Measurements from ENCODE around the gene RAB37. TPM values are rescaled to one million over a fixed set of nuclear protein-coding genes. Genes with fewer than 3 reads are reported as not detected.

The RAB37 gene
- total and polyA plus RNA-seq, 2 of the 13 experiments (the other 11 are each of a cell fraction or from before 2014, with no cell fraction given): 0.91 to 3.7 TPM

- TF ChIP-seq LCORL (IDR thresholded peaks at IDR 0.05) (peak; percentile 78), LCORL (CRISPR knock-in tag; IDR thresholded peaks at IDR 0.05) (peak; percentile 100), ZNF441 (CRISPR knock-in tag; IDR thresholded peaks at IDR 0.05; ENCODE audit: borderline replicate concordance) (peak; percentile 53; the same call in 1 of the 2 replicates), U2AF2 (IDR thresholded peaks at IDR 0.05; ENCODE audit: low read depth, low read length) (no peak), ZNF777 (CRISPR knock-in tag; IDR thresholded peaks at IDR 0.05) (peak; percentile 100), DNMT3B (CRISPR knock-in tag; conservative IDR thresholded peaks at IDR 0.05) (peak; percentile 84; the same call in 1 of the 2 replicates), ETV5 (CRISPR knock-in tag; IDR thresholded peaks at IDR 0.05; ENCODE audit: borderline replicate concordance) (peak; percentile 51; the same call in 1 of the 2 replicates), ZNF691 (CRISPR knock-in tag; IDR thresholded peaks at IDR 0.05; ENCODE audit: borderline replicate concordance, low read depth) (peak; percentile 80; the same call in 1 of the 2 replicates), KDM3A (CRISPR knock-in tag; IDR thresholded peaks at IDR 0.05; ENCODE audit: low read depth) (no peak; the same call in 1 of the 2 replicates), ZNF407 (CRISPR knock-in tag; IDR thresholded peaks at IDR 0.05; ENCODE audit: not compliant biosample characterization) (peak; percentile 48), MXD3 (CRISPR knock-in tag; IDR thresholded peaks at IDR 0.05) (peak; percentile 33; the same call in 1 of the 2 replicates), CHCHD3 (CRISPR knock-in tag; IDR thresholded peaks at IDR 0.05) (no peak), HNRNPL (IDR thresholded peaks at IDR 0.05; ENCODE audit: low read depth, low read length) (peak; percentile 67; the same call in 1 of the 2 replicates), MXD1 (CRISPR knock-in tag; IDR thresholded peaks at IDR 0.05) (no peak; the same call in 1 of the 2 replicates), HES4 (CRISPR knock-in tag; IDR thresholded peaks at IDR 0.05; ENCODE audit: borderline replicate concordance) (peak; percentile 70; the same call in 1 of the 2 replicates), REXO4 (CRISPR knock-in tag; IDR thresholded peaks at IDR 0.05; ENCODE audit: borderline replicate concordance) (no peak), ZNF446 (CRISPR knock-in tag; IDR thresholded peaks at IDR 0.05) (no peak), GATAD1 (CRISPR knock-in tag; IDR thresholded peaks at IDR 0.05) (peak; percentile 68), SMARCE1 (IDR thresholded peaks at IDR 0.05; ENCODE audit: borderline replicate concordance) (no peak)
Measured at GRCh38 chr17:74736513-74737298, at the start of gene RAB37 (continued).

Data from HepG2 (cell line).